WTC11 (cell line): ENCODE measurements around the gene TTC28. TPM values are rescaled to one million over a fixed set of nuclear protein-coding genes. Genes with fewer than 3 reads are reported as not detected.

Source experiments
- ATAC-seq: fragments of 200-7000 bp; cut with Tn5 transposase; 2 replicates; pipeline ENCODE4 v1.10.0; 2021; ENCODE audit warnings: mild to moderate bottlenecking, moderate library complexity
- CTCF ChIA-PET: fragments of 300-600 bp; sonication (Branson Sonifier 250); formaldehyde crosslinking; loops from one replicate; lab custom pipeline; 2021; ENCODE audit warnings: antibody characterized with exemption; lab: Charles Lee
- POLR2A ChIA-PET: fragments of 350-600 bp; sonication (Branson Sonifier 250); formaldehyde crosslinking; loops from one replicate; lab custom pipeline; 2021; ENCODE audit warnings: antibody characterized with exemption; lab: Charles Lee
- DNase-seq: peaks from one replicate; pipeline ENCODE4 v3.0.0; 2021; ENCODE audit warnings: low spot score
- H3K27ac Mint-ChIP-seq: 2 replicates; pipeline ENCODE4 v1.8.0; 2021; ENCODE audit warnings: mixed read lengths
- H3K27me3 Mint-ChIP-seq: 2 replicates; pipeline ENCODE4 v1.8.0; 2021; ENCODE audit warnings: low read depth, mild to moderate bottlenecking, moderate library complexity, mixed read lengths
- H3K36me3 Mint-ChIP-seq: 2 replicates; pipeline ENCODE4 v1.8.0; 2021; ENCODE audit warnings: mixed read lengths
- H3K4me1 Mint-ChIP-seq: 2 replicates; pipeline ENCODE4 v1.8.0; 2022; ENCODE audit warnings: mixed read lengths
- H3K4me3 Mint-ChIP-seq: 2 replicates; pipeline ENCODE4 v1.8.0; 2021; ENCODE audit warnings: mild to moderate bottlenecking, moderate library complexity, mixed read lengths
- H3K9me3 Mint-ChIP-seq: 2 replicates; pipeline ENCODE4 v1.8.0; 2021; ENCODE audit warnings: mixed read lengths
- AR ChIP-seq: fragments of 250-450 bp; sonication (Bioruptor Pico); IDR thresholded peaks from 2 replicates; pipeline ENCODE4 v1.9.0; 2021; ENCODE audit warnings: mild to moderate bottlenecking
- ELF4 ChIP-seq: sonication (generic); formaldehyde crosslinking; IDR thresholded peaks from 2 replicates; pipeline ENCODE4 v1.8.1; 2022; ENCODE audit warnings: low read depth, mild to moderate bottlenecking, moderate library complexity, missing genetic modification reagents
- EMX1 ChIP-seq: fragments of 250-450 bp; sonication (Bioruptor Pico); IDR thresholded peaks from 2 replicates; pipeline ENCODE4 v1.8.0; 2021; ENCODE audit warnings: mild to moderate bottlenecking
- FOXK1 ChIP-seq: sonication (generic); formaldehyde crosslinking; IDR thresholded peaks from 2 replicates; pipeline ENCODE4 v1.8.0; 2022; ENCODE audit warnings: mild to moderate bottlenecking, moderate library complexity, missing genetic modification reagents
- FOXP1 ChIP-seq: sonication (generic); formaldehyde crosslinking; IDR thresholded peaks from 2 replicates; pipeline ENCODE4 v1.8.0; 2022; ENCODE audit warnings: missing genetic modification reagents, mild to moderate bottlenecking, moderate library complexity, borderline replicate concordance
- GABPB1 ChIP-seq: sonication (generic); formaldehyde crosslinking; IDR thresholded peaks from 2 replicates; pipeline ENCODE4 v1.8.1; 2023; ENCODE audit warnings: mild to moderate bottlenecking, missing genetic modification reagents
- IRF2 ChIP-seq: sonication (generic); formaldehyde crosslinking; IDR thresholded peaks from 2 replicates; pipeline ENCODE4 v1.8.0; 2022; ENCODE audit warnings: low read depth, missing genetic modification reagents, borderline replicate concordance
- MYBL2 ChIP-seq: sonication (generic); formaldehyde crosslinking; IDR thresholded peaks from 2 replicates; pipeline ENCODE4 v1.8.1; 2023; ENCODE audit warnings: mild to moderate bottlenecking, moderate library complexity, missing genetic modification reagents
- NFE2L1 ChIP-seq: sonication (generic); formaldehyde crosslinking; IDR thresholded peaks from 2 replicates; pipeline ENCODE4 v1.8.1; 2023; ENCODE audit warnings: missing genetic modification reagents
- NFYB ChIP-seq: sonication (generic); formaldehyde crosslinking; conservative IDR thresholded peaks from 2 replicates; pipeline ENCODE4 v1.8.0; 2022; ENCODE audit warnings: low read depth, missing genetic modification reagents
- NR1H2 ChIP-seq: sonication (generic); formaldehyde crosslinking; IDR thresholded peaks from 2 replicates; pipeline ENCODE4 v1.9.0; 2021; ENCODE audit warnings: mild to moderate bottlenecking, moderate library complexity, missing genetic modification reagents
- PRRX2 ChIP-seq: fragments of 250-450 bp; sonication (Bioruptor Pico); IDR thresholded peaks from 2 replicates; pipeline ENCODE4 v1.8.0; 2021; ENCODE audit warnings: mild to moderate bottlenecking
- STAT6 ChIP-seq: sonication (generic); formaldehyde crosslinking; conservative IDR thresholded peaks from 2 replicates; pipeline ENCODE4 v1.8.1; 2023; ENCODE audit warnings: mild to moderate bottlenecking, low read depth, missing genetic modification reagents, moderate library complexity
- TEAD1 ChIP-seq: sonication (generic); formaldehyde crosslinking; IDR thresholded peaks from 2 replicates; pipeline ENCODE4 v1.8.0; 2022; ENCODE audit warnings: mild to moderate bottlenecking, missing genetic modification reagents
- total RNA-seq: library from RNA; stranded (reverse); gene quantifications from 3 replicates; pipeline ENCODE4 v1.2.3, GENCODE V29; 2021
- TF ChIP-seq, protein P1 (sequence below): sonication (generic); formaldehyde crosslinking; IDR thresholded peaks from 2 replicates; pipeline ENCODE4 v1.8.1; 2023; ENCODE audit warnings: mild to moderate bottlenecking, moderate library complexity, missing genetic modification reagents
- TF ChIP-seq, protein P2 (sequence below): sonication (generic); formaldehyde crosslinking; IDR thresholded peaks from 2 replicates; pipeline ENCODE4 v1.8.1; 2023; ENCODE audit warnings: mild to moderate bottlenecking, missing genetic modification reagents, moderate library complexity
- TF ChIP-seq, protein P3 (sequence below): fragments of 200-600 bp; IDR thresholded peaks from 2 replicates; pipeline ENCODE4 v1.8.0; 2022; ENCODE audit warnings: antibody characterized with exemption
- TF ChIP-seq, protein P4 (sequence below): sonication (generic); formaldehyde crosslinking; IDR thresholded peaks from 2 replicates; pipeline ENCODE4 v1.8.0; 2023; ENCODE audit warnings: missing genetic modification reagents

TTC28 gene
- total RNA-seq, 1 experiment from 2014 or later = 13.0 TPM

DNA sequence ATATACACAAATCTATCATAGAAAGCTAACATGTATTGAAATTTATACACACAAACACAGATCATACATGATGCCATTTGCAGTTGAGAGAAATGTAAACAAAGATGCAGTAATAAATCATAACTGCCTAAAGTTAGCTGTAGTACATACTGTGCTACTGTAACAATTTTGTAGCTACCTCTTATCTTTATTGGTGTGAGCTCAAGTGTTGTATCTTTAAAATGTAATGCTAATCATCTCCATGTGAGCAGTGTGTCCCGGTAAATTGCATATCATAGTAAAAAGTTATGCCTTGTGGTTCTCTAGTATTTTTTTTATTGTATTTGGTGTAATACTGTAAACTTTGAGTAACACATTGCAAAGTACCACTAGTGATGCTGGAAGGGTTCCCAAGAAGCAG lies 743.7 kb downstream of the TTC28 start:
- Mint-ChIP-seq H3K27ac (no peak overlapping the region), H3K4me3 (no peak overlapping the region), H3K4me1 (peaks cover 15% of the 10 kb centered on the region), H3K36me3 (peaks cover 22% of the 10 kb centered on the region), H3K9me3 (peaks cover 7% of the 10 kb centered on the region), H3K27me3 (no peaks in the 10 kb centered on the region)
- no peak for DNase-seq
- no peak for ATAC-seq
- POLR2A ChIA-PET = interaction anchor here (0.7 kb wide), 2 partner anchors 253 to 700 kb away, joined by 3 to 4 read pairs; no protein-coding TSS in a partner anchor
- CTCF ChIA-PET = no interaction called here
- TF ChIP-seq AR (CRISPR knock-in tag) = no peak
- no peak for TF ChIP-seq ELF4
- no peak for TF ChIP-seq EMX1
- no peak for TF ChIP-seq TEAD1 (CRISPR knock-in tag)
- no peak for TF ChIP-seq NR1H2
- no peak for TF ChIP-seq PRRX2 (CRISPR knock-in tag)
- TF ChIP-seq STAT6 (CRISPR knock-in tag) = no peak
- TF ChIP-seq, protein P1, sequence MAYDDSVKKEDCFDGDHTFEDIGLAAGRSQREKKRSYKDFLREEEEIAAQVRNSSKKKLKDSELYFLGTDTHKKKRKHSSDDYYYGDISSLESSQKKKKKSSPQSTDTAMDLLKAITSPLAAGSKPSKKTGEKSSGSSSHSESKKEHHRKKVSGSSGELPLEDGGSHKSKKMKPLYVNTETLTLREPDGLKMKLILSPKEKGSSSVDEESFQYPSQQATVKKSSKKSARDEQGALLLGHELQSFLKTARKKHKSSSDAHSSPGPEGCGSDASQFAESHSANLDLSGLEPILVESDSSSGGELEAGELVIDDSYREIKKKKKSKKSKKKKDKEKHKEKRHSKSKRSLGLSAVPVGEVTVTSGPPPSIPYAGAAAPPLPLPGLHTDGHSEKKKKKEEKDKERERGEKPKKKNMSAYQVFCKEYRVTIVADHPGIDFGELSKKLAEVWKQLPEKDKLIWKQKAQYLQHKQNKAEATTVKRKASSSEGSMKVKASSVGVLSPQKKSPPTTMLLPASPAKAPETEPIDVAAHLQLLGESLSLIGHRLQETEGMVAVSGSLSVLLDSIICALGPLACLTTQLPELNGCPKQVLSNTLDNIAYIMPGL = no peak
- TF ChIP-seq FOXK1 (CRISPR knock-in tag) = no peak
- no peak for TF ChIP-seq MYBL2
- TF ChIP-seq, protein P2, sequence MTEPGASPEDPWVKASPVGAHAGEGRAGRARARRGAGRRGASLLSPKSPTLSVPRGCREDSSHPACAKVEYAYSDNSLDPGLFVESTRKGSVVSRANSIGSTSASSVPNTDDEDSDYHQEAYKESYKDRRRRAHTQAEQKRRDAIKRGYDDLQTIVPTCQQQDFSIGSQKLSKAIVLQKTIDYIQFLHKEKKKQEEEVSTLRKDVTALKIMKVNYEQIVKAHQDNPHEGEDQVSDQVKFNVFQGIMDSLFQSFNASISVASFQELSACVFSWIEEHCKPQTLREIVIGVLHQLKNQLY (CRISPR knock-in tag) = no peak
- TF ChIP-seq IRF2 (CRISPR knock-in tag) = no peak
- TF ChIP-seq GABPB1 (CRISPR knock-in tag) = no peak
- no peak for TF ChIP-seq NFE2L1 (CRISPR knock-in tag)
- TF ChIP-seq, all 79 proteins: peak for 0

DNA sequence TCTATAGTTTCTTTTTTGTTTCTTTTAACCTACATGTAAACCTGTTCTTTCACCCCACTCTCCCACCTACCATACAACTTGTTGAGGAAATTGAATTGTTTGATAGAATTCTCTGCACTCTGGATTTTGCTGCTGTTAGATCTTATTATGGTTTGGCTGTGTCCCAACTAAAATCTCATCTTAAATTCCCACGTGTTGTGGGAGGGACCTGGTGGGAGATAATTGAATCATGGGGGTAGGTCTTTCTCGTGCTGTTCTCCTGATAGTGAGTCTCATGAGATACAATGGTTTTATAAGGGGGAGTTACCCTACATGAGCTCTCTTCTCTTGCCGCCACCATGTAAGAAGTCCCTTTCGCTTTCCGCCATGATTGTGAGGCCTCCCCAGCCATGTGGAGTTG lies 745.6 kb downstream of the TTC28 start:
- peaks cover 22% of the 10 kb centered on the region for H3K36me3 Mint-ChIP-seq
- peaks cover 27% of the 10 kb centered on the region for H3K4me1 Mint-ChIP-seq
- ATAC-seq = no peak
- POLR2A ChIA-PET = no interaction called here
- peak overlapping the region; percentile 39; the same call in 1 of the 2 replicates for H3K27ac Mint-ChIP-seq
- CTCF ChIA-PET = no interaction called here
- no peak for DNase-seq
- no peak overlapping the region for H3K4me3 Mint-ChIP-seq
- H3K9me3 Mint-ChIP-seq = peaks cover 7% of the 10 kb centered on the region
- H3K27me3 Mint-ChIP-seq = no peaks in the 10 kb centered on the region
- TF ChIP-seq AR (CRISPR knock-in tag) = no peak
- TF ChIP-seq FOXP1 (CRISPR knock-in tag) = no peak
- TF ChIP-seq, protein P3, sequence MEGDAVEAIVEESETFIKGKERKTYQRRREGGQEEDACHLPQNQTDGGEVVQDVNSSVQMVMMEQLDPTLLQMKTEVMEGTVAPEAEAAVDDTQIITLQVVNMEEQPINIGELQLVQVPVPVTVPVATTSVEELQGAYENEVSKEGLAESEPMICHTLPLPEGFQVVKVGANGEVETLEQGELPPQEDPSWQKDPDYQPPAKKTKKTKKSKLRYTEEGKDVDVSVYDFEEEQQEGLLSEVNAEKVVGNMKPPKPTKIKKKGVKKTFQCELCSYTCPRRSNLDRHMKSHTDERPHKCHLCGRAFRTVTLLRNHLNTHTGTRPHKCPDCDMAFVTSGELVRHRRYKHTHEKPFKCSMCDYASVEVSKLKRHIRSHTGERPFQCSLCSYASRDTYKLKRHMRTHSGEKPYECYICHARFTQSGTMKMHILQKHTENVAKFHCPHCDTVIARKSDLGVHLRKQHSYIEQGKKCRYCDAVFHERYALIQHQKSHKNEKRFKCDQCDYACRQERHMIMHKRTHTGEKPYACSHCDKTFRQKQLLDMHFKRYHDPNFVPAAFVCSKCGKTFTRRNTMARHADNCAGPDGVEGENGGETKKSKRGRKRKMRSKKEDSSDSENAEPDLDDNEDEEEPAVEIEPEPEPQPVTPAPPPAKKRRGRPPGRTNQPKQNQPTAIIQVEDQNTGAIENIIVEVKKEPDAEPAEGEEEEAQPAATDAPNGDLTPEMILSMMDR = no peak
- TF ChIP-seq, protein P4, sequence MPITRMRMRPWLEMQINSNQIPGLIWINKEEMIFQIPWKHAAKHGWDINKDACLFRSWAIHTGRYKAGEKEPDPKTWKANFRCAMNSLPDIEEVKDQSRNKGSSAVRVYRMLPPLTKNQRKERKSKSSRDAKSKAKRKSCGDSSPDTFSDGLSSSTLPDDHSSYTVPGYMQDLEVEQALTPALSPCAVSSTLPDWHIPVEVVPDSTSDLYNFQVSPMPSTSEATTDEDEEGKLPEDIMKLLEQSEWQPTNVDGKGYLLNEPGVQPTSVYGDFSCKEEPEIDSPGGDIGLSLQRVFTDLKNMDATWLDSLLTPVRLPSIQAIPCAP (CRISPR knock-in tag) = no peak
- TF ChIP-seq NR1H2 = no peak
- TF ChIP-seq PRRX2 (CRISPR knock-in tag) = no peak
- TF ChIP-seq NFYB (CRISPR knock-in tag) = no peak
